Panc1 (cell line): ENCODE measurements around the gene MGAT5B.

Experiments used
- POLR2AphosphoS5 ChIP-seq: IDR thresholded peaks from 2 replicates; pipeline ENCODE4 v1.6.1; 2012; ENCODE audit warnings: mild to moderate bottlenecking, low read depth, low read length, moderate library complexity
- SIN3A ChIP-seq: IDR thresholded peaks from 2 replicates; pipeline ENCODE4 v1.6.1; 2012; ENCODE audit warnings: low read depth, mild to moderate bottlenecking, low read length, moderate library complexity, borderline replicate concordance; ENCODE audit not compliant: insufficient read depth
- TF ChIP-seq, protein P1 (sequence below): fragments of 450-650 bp; IDR thresholded peaks from 2 replicates; pipeline ENCODE4 v1.5.1; 2017; ENCODE audit warnings: mild to moderate bottlenecking
- TF ChIP-seq, protein P2 (sequence below), 2 experiments: IDR thresholded peaks; 2 replicates each; pipeline ENCODE4 v1.6.1; 2011 to 2012; ENCODE audit warnings: low read depth in 2 of 2, control low read depth in 1 of 2, low read length in 1 of 2, mild to moderate bottlenecking in 1 of 2, moderate library complexity in 1 of 2; ENCODE audit not compliant: insufficient read depth in 1 of 2

DNA sequence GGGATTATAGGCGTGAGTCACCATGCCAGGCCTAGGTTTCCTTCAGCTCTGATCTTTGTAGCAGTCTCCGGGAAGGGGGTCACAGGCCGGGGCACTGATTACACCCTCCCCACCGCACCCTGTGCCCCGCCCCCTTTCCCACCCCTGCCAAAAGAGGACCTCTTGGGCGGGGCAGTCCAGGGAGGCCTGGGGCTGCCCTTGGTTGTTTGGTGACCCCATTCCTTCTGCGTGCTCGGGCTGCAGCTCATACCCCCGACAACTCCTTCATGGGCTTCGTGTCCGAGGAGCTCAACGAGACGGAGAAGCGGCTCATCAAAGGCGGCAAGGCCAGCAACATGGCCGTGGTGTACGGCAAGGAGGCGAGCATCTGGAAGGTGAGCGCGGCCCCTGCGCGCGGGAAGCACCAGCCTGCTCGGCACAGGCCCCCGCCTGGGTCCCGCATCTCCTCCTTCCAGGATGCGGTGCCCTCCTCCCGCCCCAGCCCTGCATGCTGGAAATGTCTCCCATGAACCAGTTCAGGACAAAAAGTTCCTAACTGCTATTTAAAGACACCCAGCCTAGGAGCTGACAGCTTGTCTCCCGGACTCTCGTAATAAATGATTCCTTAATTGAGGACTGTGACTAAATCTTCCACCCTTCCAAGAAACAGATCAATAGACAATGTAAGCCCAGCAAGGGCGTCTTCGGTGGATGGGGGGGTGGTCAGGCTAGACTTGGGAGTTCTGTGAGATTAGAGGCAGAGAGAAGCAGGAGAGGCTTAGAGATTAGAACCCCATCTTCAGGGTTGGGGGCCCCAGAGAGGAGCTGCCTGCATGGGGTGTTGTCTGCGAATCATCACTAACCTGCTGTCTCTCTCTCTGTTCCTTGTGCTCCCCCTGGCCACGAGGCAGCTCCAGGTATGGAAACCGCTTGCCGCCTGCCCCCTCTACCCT lies 64.5 kb downstream of the MGAT5B start:
- TF ChIP-seq SIN3A (no peak), POLR2AphosphoS5 (no peak)
- TF ChIP-seq, protein P1, sequence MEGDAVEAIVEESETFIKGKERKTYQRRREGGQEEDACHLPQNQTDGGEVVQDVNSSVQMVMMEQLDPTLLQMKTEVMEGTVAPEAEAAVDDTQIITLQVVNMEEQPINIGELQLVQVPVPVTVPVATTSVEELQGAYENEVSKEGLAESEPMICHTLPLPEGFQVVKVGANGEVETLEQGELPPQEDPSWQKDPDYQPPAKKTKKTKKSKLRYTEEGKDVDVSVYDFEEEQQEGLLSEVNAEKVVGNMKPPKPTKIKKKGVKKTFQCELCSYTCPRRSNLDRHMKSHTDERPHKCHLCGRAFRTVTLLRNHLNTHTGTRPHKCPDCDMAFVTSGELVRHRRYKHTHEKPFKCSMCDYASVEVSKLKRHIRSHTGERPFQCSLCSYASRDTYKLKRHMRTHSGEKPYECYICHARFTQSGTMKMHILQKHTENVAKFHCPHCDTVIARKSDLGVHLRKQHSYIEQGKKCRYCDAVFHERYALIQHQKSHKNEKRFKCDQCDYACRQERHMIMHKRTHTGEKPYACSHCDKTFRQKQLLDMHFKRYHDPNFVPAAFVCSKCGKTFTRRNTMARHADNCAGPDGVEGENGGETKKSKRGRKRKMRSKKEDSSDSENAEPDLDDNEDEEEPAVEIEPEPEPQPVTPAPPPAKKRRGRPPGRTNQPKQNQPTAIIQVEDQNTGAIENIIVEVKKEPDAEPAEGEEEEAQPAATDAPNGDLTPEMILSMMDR = no peak
- TF ChIP-seq, protein P2, sequence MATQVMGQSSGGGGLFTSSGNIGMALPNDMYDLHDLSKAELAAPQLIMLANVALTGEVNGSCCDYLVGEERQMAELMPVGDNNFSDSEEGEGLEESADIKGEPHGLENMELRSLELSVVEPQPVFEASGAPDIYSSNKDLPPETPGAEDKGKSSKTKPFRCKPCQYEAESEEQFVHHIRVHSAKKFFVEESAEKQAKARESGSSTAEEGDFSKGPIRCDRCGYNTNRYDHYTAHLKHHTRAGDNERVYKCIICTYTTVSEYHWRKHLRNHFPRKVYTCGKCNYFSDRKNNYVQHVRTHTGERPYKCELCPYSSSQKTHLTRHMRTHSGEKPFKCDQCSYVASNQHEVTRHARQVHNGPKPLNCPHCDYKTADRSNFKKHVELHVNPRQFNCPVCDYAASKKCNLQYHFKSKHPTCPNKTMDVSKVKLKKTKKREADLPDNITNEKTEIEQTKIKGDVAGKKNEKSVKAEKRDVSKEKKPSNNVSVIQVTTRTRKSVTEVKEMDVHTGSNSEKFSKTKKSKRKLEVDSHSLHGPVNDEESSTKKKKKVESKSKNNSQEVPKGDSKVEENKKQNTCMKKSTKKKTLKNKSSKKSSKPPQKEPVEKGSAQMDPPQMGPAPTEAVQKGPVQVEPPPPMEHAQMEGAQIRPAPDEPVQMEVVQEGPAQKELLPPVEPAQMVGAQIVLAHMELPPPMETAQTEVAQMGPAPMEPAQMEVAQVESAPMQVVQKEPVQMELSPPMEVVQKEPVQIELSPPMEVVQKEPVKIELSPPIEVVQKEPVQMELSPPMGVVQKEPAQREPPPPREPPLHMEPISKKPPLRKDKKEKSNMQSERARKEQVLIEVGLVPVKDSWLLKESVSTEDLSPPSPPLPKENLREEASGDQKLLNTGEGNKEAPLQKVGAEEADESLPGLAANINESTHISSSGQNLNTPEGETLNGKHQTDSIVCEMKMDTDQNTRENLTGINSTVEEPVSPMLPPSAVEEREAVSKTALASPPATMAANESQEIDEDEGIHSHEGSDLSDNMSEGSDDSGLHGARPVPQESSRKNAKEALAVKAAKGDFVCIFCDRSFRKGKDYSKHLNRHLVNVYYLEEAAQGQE (IDR thresholded peaks at IDR 0.05; ENCODE audit: insufficient read depth in 1 of 2, low read depth in 2 of 2, low read length in 1 of 2) = no peak
